Parathyroid adenoma (tissue), 2 donors: ENCODE results near the gene ELMOD3.

ENCODE experiments used
- H2AFZ ChIP-seq: fragments of 300-600 bp; sonication (generic); one replicate; pipeline ENCODE4 v1.7.0; 2017; ENCODE audit warnings: antibody characterized with exemption, mild to moderate bottlenecking
- H3K27ac ChIP-seq: fragments of 300-600 bp; sonication (generic); one replicate; pipeline ENCODE4 v1.7.0; 2017
- H3K27me3 ChIP-seq: fragments of 300-600 bp; sonication (generic); one replicate; pipeline ENCODE4 v1.7.0; 2017; ENCODE audit warnings: low read length; ENCODE audit not compliant: control insufficient read depth, insufficient read depth
- H3K36me3 ChIP-seq: fragments of 300-600 bp; sonication (generic); one replicate; pipeline ENCODE4 v1.7.0; 2017; ENCODE audit warnings: low read length; ENCODE audit not compliant: control insufficient read depth, insufficient read depth
- H3K4me1 ChIP-seq: fragments of 300-600 bp; sonication (generic); one replicate; pipeline ENCODE4 v1.7.0; 2017; ENCODE audit warnings: control low read depth
- H3K4me2 ChIP-seq: fragments of 300-600 bp; sonication (generic); one replicate; pipeline ENCODE4 v1.7.0; 2017; ENCODE audit warnings: low read length
- H3K4me3 ChIP-seq: fragments of 300-600 bp; sonication (generic); one replicate; pipeline ENCODE4 v1.7.0; 2017; ENCODE audit warnings: low read depth, low read length
- H3K79me2 ChIP-seq: fragments of 300-600 bp; sonication (generic); one replicate; pipeline ENCODE4 v1.7.0; 2017; ENCODE audit warnings: control low read depth
- H3K9ac ChIP-seq: fragments of 300-600 bp; sonication (generic); one replicate; pipeline ENCODE4 v1.7.0; 2017; ENCODE audit warnings: mild to moderate bottlenecking
- H3K9me3 ChIP-seq: fragments of 300-600 bp; sonication (generic); one replicate; pipeline ENCODE4 v1.7.0; 2017; ENCODE audit warnings: low read length; ENCODE audit not compliant: control insufficient read depth
- CTCF ChIP-seq: fragments of 300-600 bp; sonication (generic); IDR thresholded peaks from one replicate; pipeline ENCODE4 v1.7.0; 2017; ENCODE audit warnings: antibody characterized with exemption, mild to moderate bottlenecking
- donor health status: primary hyperparathyroidism.

Gene ELMOD3

GRCh38 chr2:85429213-85429923, 74.8 kb downstream of the ELMOD3 start:
- Histone ChIP-seq H3K27ac (no peak overlapping the region), H3K9ac (no peak overlapping the region), H2AFZ (no peak overlapping the region), H3K4me2 (no peak overlapping the region), H3K4me1 (peaks cover 22% of the 10 kb centered on the region), H3K36me3 (no peaks in the 10 kb centered on the region), H3K9me3 (no peaks in the 10 kb centered on the region), H3K4me3 (no peak overlapping the region), H3K79me2 (no peaks in the 10 kb centered on the region), H3K27me3 (no peaks in the 10 kb centered on the region)
- no peak for TF ChIP-seq CTCF

- TF ChIP-seq CTCF: no peak
- Histone ChIP-seq H3K36me3 (no peaks in the 10 kb centered on the region), H3K4me2 (no peak overlapping the region), H3K9me3 (no peaks in the 10 kb centered on the region), H3K27me3 (no peaks in the 10 kb centered on the region), H3K9ac (no peak overlapping the region), H3K4me1 (peaks cover 25% of the 10 kb centered on the region), H3K4me3 (no peak overlapping the region), H3K27ac (no peak overlapping the region), H2AFZ (no peak overlapping the region), H3K79me2 (no peaks in the 10 kb centered on the region)
Measured at GRCh38 chr2:85429924-85430289, 75.3 kb downstream of the ELMOD3 start.

DNA sequence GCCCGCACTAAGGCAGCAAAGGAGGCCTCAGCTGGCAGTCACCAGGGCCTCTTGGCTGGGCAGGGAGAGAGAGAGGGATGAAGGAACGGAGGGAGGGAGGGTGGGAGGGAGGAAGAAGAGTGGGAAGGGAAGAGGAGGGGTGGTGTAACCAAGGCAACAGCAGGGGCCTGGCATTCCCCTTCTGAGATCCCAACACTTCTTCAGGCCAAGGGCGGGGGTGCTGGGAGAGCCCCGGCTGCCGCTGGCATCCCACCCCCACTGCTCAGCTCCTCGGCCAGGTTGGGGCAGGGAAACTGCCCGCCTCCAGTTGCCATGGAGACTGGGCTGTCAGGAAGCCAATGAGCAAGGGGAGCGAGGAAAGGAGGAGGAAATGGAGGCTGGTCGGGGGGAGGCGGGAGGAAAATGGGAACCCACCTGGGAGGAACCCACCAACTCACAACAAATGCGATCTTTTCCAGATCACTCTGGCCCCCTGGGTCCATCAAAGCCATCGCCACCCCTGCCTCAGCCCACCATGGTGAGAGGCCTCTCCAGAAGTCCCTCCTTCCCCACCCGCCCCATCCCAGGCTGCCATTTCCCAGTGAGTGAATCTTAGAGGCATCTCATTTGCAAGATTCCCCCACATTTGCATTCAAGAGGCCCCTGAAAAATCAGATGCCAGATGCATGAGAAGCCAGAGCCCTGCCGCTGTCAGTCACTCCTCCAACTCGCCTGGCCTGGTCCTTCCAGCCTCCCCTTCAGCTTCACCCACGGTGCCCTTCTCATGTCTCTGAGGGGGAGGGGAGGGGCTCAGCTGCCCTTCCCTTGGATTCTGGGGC, 76.4 kb downstream of the ELMOD3 start:
- no peak overlapping the region for H3K27ac ChIP-seq
- no peak overlapping the region for H3K9ac ChIP-seq
- H3K79me2 ChIP-seq: no peaks in the 10 kb centered on the region
- H3K4me2 ChIP-seq: no peak overlapping the region
- no peaks in the 10 kb centered on the region for H3K27me3 ChIP-seq
- no peaks in the 10 kb centered on the region for H3K36me3 ChIP-seq
- H3K4me1 ChIP-seq: peaks cover 36% of the 10 kb centered on the region
- TF ChIP-seq CTCF: no peak
- H3K9me3 ChIP-seq: no peaks in the 10 kb centered on the region
- H2AFZ ChIP-seq: no peak overlapping the region
- no peak overlapping the region for H3K4me3 ChIP-seq

DNA sequence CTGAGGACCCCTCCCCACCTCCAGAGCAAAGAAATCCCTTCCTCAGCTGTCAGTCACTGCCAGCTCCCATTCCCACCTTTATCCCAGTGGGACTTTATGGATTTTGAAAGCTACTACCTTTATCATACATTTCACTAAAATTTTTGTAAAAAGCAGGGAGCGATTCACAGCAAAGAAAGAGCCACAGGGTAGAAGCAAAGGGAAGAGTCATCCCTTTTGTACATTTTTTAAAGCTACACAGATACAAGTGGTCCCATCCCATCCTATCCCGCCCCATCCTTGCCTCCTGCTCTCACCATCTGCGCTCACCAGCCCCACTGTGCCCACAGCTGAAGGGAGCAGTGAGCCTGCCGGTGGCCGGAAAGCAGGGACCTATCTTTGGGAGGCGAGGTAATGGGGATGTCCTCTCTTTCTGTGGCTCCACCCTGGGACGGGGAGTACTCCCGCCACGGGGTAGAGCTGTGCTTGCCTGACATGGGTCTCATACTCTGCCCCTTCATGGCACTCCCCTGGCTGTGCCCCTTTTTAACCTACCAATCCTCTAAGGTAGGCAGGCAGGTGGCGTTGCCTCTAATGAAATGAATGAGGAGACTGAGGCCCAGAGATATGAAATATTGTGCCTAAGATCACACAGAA, 77.1 kb downstream of the ELMOD3 start:
- no peaks in the 10 kb centered on the region for H3K79me2 ChIP-seq
- H3K9ac ChIP-seq: no peak overlapping the region
- H3K27me3 ChIP-seq: no peaks in the 10 kb centered on the region
- TF ChIP-seq CTCF: no peak
- H3K4me1 ChIP-seq: peaks cover 43% of the 10 kb centered on the region
- no peak overlapping the region for H3K27ac ChIP-seq
- no peaks in the 10 kb centered on the region for H3K36me3 ChIP-seq
- no peak overlapping the region for H2AFZ ChIP-seq
- no peak overlapping the region for H3K4me3 ChIP-seq
- no peaks in the 10 kb centered on the region for H3K9me3 ChIP-seq
- no peak overlapping the region for H3K4me2 ChIP-seq
